A673 (cell line): Measurements from ENCODE around the gene TSHZ2. TPM values are rescaled to one million over a fixed set of nuclear protein-coding genes. Genes with fewer than 3 reads are reported as not detected.
"Not testable (repeated sequence)": the region's sequence is repeated elsewhere in the genome, so short reads cannot be mapped to it uniquely, and the experiment has no call there.

Source experiments
- BruUV-seq: library from RNA; stranded (reverse); fragments of 400-500 nt; replicated peaks from 2 replicates; lab custom pipeline; 2021; lab: Mats Ljungman, UMichigan
- CTCF ChIA-PET: fragments of 300-600 bp; sonication (Branson Sonifier 250); formaldehyde crosslinking; loops from one replicate; lab custom pipeline; 2022; ENCODE audit warnings: antibody characterized with exemption; lab: Charles Lee
- POLR2A ChIA-PET: fragments of 300-600 bp; sonication (Branson Sonifier 250); formaldehyde crosslinking; loops from one replicate; lab custom pipeline; 2022; ENCODE audit warnings: antibody characterized with exemption; ENCODE audit not compliant: low non-redundant PET; lab: Charles Lee
- DNase-seq: peaks from one replicate; pipeline ENCODE4 v3.0.0-alpha.2; 2015; ENCODE audit warnings: low spot score
- H3K27ac ChIP-seq: fragments of 200-600 bp; sonication (generic); 2 replicates; pipeline ENCODE4 v1.5.1; 2016; ENCODE audit warnings: mixed run types, low read depth, mild to moderate bottlenecking, mixed read lengths, antibody characterized with exemption, low read length; ENCODE audit not compliant: poor library complexity, severe bottlenecking
- H3K27me3 ChIP-seq: fragments of 200-600 bp; sonication (generic); replicated peaks from 2 replicates; pipeline ENCODE4 v1.6.1; 2017; ENCODE audit warnings: mixed run types, low read depth, mild to moderate bottlenecking, mixed read lengths, antibody characterized with exemption, low read length; ENCODE audit not compliant: insufficient read depth, poor library complexity
- H3K36me3 ChIP-seq: fragments of 200-600 bp; sonication (generic); 2 replicates; pipeline ENCODE4 v1.6.1; 2016; ENCODE audit warnings: mixed run types, mild to moderate bottlenecking, mixed read lengths, antibody characterized with exemption, low read length; ENCODE audit not compliant: insufficient read depth, poor library complexity, severe bottlenecking
- H3K4me1 ChIP-seq: fragments of 200-600 bp; sonication (generic); 2 replicates; pipeline ENCODE4 v1.6.1; 2017; ENCODE audit warnings: mixed run types, mild to moderate bottlenecking, mixed read lengths, antibody characterized with exemption, low read length; ENCODE audit not compliant: insufficient read depth, poor library complexity, severe bottlenecking
- H3K4me3 ChIP-seq: fragments of 200-600 bp; sonication (generic); 2 replicates; pipeline ENCODE4 v1.5.1; 2016; ENCODE audit warnings: low read depth, mixed run types, mild to moderate bottlenecking, mixed read lengths, low read length; ENCODE audit not compliant: poor library complexity, severe bottlenecking
- H3K9me3 ChIP-seq: fragments of 200-600 bp; sonication (generic); 2 replicates; pipeline ENCODE4 v1.6.1; 2016; ENCODE audit warnings: mixed run types, low read depth, mild to moderate bottlenecking, mixed read lengths, antibody characterized with exemption, low read length; ENCODE audit not compliant: poor library complexity, severe bottlenecking
- EZH2 ChIP-seq: fragments of 200-600 bp; sonication (generic); IDR thresholded peaks from 2 replicates; pipeline ENCODE4 v1.6.1; 2017; ENCODE audit warnings: borderline replicate concordance, low read depth, mild to moderate bottlenecking, mixed read lengths, antibody characterized with exemption, low read length; ENCODE audit not compliant: poor library complexity, severe bottlenecking
- intact Hi-C: fragments of 100-400 bp; cut with micrococcal nuclease; formaldehyde crosslinking; loops from one replicate; pipeline ENCODE4 v1.10.0; 2022; ENCODE audit not compliant: unreplicated experiment
- total RNA-seq: library from RNA; stranded (reverse); gene quantifications from 2 replicates; pipeline ENCODE4 v1.2.3, GENCODE V29; 2021
- TF ChIP-seq, protein P1 (sequence below): fragments of 300-800, 200-600 bp; sonication (generic); conservative IDR thresholded peaks from 2 replicates; pipeline ENCODE4 v1.5.1; 2017; ENCODE audit warnings: low read depth, mild to moderate bottlenecking, antibody characterized with exemption, low read length, moderate library complexity, mixed read lengths

TSHZ2 gene
- total RNA-seq, 1 experiment from 2014 or later, result 4.1 TPM

- BruUV-seq, result no TSS peak
These were observed 531.4 kb downstream of the TSHZ2 start for GRCh38 chr20:53503517-53503919.

GRCh38 chr20:53504106-53504505 lies 531.9 kb downstream of the TSHZ2 start:
- H3K27ac ChIP-seq, H3K4me3 ChIP-seq, POLR2A ChIA-PET, H3K27me3 ChIP-seq, intact Hi-C loops, DNase-seq, H3K36me3 ChIP-seq, H3K9me3 ChIP-seq, BruUV-seq, CTCF ChIA-PET, H3K4me1 ChIP-seq: not testable (repeated sequence)

More at GRCh38 chr20:53503517-53503919, 531.4 kb downstream of the TSHZ2 start:
- no peak overlapping the region for H3K27ac ChIP-seq
- H3K9me3 ChIP-seq, result no peaks in the 10 kb centered on the region
- intact Hi-C loops, result no loop called here
- CTCF ChIA-PET, result interaction anchor here (0.8 kb wide), 1 partner anchor 12 kb away, joined by 19 read pairs; no protein-coding TSS in a partner anchor
- TF ChIP-seq EZH2, result no peak
- TF ChIP-seq, protein P1, sequence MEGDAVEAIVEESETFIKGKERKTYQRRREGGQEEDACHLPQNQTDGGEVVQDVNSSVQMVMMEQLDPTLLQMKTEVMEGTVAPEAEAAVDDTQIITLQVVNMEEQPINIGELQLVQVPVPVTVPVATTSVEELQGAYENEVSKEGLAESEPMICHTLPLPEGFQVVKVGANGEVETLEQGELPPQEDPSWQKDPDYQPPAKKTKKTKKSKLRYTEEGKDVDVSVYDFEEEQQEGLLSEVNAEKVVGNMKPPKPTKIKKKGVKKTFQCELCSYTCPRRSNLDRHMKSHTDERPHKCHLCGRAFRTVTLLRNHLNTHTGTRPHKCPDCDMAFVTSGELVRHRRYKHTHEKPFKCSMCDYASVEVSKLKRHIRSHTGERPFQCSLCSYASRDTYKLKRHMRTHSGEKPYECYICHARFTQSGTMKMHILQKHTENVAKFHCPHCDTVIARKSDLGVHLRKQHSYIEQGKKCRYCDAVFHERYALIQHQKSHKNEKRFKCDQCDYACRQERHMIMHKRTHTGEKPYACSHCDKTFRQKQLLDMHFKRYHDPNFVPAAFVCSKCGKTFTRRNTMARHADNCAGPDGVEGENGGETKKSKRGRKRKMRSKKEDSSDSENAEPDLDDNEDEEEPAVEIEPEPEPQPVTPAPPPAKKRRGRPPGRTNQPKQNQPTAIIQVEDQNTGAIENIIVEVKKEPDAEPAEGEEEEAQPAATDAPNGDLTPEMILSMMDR, result no peak
- H3K36me3 ChIP-seq, result no peaks in the 10 kb centered on the region
- no peaks in the 10 kb centered on the region for H3K4me1 ChIP-seq
- POLR2A ChIA-PET, result no interaction called here
- H3K27me3 ChIP-seq, result no peaks in the 10 kb centered on the region
- no peak overlapping the region for H3K4me3 ChIP-seq
- no peak for DNase-seq

DNA sequence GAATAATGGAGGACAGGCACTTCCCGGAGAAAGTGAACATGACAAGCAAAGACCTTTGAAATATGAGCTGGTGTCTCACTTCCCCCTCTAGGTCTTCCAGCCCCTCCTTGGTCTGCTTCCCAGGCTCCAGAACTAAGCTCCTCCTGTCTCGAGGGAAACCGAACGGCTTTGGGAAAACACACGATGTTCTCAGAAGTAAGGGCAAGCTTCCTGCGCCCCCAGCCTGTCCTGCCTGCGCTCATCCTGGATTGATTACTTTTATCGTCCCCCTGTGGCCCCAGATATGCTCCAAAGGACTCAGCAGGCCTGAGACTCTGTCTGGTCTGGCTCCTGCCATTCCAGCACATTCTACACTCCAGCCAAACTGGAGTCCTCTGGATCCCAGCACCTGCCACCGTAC lies 538.1 kb downstream of the TSHZ2 start:
- no peak overlapping the region for H3K27ac ChIP-seq
- POLR2A ChIA-PET, result no interaction called here
- H3K4me3 ChIP-seq, result no peak overlapping the region
- no TSS peak for BruUV-seq
- no peaks in the 10 kb centered on the region for H3K4me1 ChIP-seq
- TF ChIP-seq EZH2, result no peak
- TF ChIP-seq, protein P1, result no peak
- H3K9me3 ChIP-seq, result no peaks in the 10 kb centered on the region
- CTCF ChIA-PET, result no interaction called here
- DNase-seq, result no peak
- H3K36me3 ChIP-seq, result no peaks in the 10 kb centered on the region
- intact Hi-C loops, result no loop called here
- no peaks in the 10 kb centered on the region for H3K27me3 ChIP-seq

GRCh38 chr20:53510704-53511103 lies 538.5 kb downstream of the TSHZ2 start:
- intact Hi-C loops, result no loop called here
- Histone ChIP-seq H3K4me3 (no peak overlapping the region), H3K9me3 (no peaks in the 10 kb centered on the region), H3K36me3 (no peaks in the 10 kb centered on the region), H3K27me3 (no peaks in the 10 kb centered on the region), H3K4me1 (peaks cover 3% of the 10 kb centered on the region), H3K27ac (no peak overlapping the region)
- no peak for TF ChIP-seq EZH2
- TF ChIP-seq, protein P1, result no peak
- no peak for DNase-seq
- POLR2A ChIA-PET, result no interaction called here
- CTCF ChIA-PET, result no interaction called here
- no TSS peak for BruUV-seq
